SKM-1 treated with dmso at 0.1 percent for 144 hours (cell line): Measurements from ENCODE around the gene CD58.
"Not testable (repeated sequence)": the region's sequence is repeated elsewhere in the genome, so short reads cannot be mapped to it uniquely, and the experiment has no call there.

Source experiments
- DNase-seq: peaks from one replicate; lab custom pipeline; 2025; ENCODE audit not compliant: unreplicated experiment; lab: John Stamatoyannopoulos, UW

The CD58 gene

DNA sequence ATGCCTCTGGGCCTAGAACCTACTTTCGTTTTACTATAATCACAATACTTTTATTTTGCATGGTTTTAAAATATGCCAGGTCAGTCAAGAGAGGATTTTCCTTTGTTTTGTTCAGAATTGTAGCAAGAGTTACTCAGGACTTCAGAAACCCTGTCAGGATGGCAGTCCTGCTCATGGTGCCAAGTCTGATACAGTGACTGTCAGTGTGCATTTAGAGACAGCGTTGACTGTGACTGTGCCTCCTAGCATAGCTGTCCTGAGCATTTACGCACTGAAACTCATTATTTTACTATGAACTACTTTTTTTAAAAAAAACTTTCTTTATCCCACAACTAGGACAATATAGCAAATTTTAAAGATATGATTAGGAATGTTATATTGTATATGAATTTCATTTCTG, 23.2 kb upstream of the CD58 start:
- DNase-seq = not testable (repeated sequence)

DNA sequence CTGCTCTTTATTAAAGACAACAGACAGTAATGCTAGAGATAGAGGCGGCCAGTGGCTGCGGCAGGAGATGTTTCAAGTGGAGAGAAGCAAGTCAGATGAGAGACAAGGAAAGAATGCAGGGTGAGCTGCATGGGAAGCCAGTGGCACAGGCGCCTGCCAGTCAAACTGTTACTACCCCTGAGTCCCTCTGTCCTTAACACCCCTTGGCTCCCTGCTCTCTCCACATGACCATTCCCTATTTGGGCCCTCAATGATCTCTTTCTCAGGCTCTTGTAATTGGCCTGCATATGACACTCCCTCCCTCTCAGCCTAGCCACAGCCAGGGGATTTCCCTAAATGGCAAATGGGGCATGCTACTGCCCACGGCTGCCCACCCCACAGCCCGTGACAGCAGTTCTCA, 22.6 kb upstream of the CD58 start:
- not testable (repeated sequence) for DNase-seq

DNA sequence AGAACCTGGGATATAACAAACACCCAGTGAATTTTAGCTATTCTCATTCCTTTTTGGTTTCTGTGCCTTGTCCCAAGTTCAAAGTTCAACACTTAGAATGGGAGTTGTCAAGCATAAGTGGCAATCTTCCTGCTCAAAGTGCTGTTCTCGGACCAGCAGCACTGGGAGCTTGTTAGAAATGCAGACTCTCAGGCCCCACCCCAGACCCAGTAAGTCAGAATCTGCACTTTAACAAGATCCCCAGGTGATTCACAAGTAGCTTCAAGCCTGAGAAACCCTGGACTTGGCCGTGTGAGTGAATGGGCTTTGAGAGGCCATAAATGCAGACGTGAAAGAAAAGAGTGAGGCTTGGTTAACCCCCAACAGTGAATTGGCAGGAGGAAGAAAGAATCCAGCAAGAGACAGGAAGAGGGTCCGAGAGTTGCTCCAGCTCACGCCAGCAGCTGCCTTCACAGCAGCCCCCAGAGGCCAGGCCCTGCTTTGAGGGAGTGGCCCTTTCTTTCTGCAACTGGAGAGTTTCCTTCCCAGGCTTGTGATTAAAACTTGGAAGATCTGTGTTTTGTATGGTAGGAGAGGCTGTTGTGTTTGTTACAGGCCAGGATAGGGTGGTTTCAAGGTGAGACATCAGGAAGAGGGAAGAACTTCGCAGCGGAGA, 21.3 kb upstream of the CD58 start:
- DNase-seq = not testable (repeated sequence)

- DNase-seq = not testable (repeated sequence)
These were observed 20.5 kb upstream of the CD58 start for GRCh38 chr1:116591006-116591950.

DNA sequence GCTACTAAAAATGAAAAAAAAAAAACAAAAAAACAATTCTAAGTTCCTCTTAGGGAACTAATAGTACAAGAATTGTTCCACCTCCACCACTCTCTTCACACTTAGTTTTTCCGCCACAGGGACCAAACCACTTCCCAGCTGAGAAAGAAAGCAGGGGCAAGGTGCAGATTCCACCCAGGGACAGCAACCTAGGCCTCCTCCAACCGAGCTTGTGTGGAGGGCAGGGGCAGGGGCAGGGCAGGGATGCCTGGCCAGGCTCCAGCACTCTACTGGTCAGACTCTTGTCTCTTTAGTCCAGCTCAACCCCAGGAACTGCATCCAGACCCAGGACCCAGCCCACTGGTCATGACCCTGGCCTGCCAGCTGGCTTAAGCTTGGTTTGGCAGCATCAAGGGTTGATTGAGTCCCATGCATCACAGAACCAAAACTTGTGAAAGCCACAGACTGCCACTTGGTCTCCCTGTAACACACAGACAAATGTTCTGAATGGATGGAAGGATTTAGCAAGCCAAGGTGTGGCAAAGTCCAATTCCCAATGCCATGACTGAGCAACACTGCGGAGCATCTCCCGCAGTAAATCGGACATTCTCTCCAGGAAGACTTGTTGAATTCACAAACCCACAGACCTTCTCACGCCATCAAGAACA, 19.7 kb upstream of the CD58 start:
- not testable (repeated sequence) for DNase-seq

DNA sequence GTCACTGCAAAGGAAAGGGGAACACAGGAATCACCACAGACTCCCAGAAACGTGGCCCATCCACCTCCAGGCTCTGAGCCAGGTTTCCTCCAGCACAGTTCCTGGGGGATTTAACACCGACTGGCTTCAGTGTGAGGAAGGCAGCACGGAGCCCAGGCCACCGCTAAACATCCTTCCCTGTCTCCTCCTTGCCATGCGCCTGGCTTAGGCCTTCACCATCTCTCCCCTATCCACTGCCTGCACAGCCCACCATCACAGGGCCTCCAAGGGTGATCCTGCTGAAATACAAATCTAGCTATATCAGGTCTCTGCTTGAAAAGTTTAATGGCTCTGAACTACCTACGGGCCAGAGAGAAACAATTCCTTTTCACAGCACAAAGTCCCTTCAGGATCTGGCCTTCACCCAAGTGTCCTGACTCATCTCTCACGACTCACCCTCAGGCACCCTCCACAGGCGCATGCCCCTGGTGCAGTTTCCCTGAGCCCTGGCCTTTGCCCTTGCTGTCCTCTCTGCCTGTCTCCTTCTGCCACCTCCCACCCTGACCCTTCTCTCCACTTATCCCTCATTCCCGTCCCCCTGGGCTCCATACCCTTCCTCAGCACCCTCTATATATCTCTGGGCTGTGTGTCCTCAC, 18.4 kb upstream of the CD58 start:
- DNase-seq = not testable (repeated sequence)

- DNase-seq = no peak
These were observed 16.8 kb upstream of the CD58 start for GRCh38 chr1:116587501-116588227.

- no peak for DNase-seq
These were observed 15.9 kb upstream of the CD58 start for GRCh38 chr1:116586741-116587143.

- DNase-seq = no peak
These were observed 15.1 kb upstream of the CD58 start for GRCh38 chr1:116585886-116586285.

DNA sequence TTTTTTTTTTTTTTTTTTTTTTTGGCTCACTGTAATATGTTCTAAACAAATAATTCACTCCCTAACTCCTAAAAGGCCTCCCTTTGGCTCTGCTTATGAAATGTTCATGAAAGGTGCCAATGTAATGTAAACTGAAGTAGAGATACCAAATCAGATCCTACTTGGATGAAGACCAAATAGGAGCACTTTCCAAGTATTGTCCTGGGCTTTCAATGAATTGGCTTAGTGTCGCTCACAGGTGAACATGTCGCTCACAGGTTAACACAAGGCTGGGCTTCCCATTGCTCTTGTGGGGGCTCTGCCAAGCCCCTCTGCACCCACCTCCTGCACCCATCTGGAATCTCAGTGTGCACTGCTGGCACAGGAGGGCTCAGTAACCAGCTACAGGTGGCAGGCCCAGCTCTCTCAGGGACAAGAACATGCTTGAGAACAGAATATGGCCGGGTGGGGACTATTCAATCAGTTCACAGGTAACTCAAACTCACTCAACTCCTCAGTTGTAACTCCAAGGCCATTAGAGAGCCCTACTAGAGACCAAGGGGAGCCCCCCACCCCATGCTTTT, 10.6 kb upstream of the CD58 start:
- DNase-seq = no peak

GRCh38 chr1:116580446-116581322, 9.9 kb upstream of the CD58 start:
- DNase-seq = no peak

GRCh38 chr1:116579259-116579875, 8.5 kb upstream of the CD58 start:
- no peak for DNase-seq

GRCh38 chr1:116578581-116578980, 7.8 kb upstream of the CD58 start:
- no peak for DNase-seq

DNA sequence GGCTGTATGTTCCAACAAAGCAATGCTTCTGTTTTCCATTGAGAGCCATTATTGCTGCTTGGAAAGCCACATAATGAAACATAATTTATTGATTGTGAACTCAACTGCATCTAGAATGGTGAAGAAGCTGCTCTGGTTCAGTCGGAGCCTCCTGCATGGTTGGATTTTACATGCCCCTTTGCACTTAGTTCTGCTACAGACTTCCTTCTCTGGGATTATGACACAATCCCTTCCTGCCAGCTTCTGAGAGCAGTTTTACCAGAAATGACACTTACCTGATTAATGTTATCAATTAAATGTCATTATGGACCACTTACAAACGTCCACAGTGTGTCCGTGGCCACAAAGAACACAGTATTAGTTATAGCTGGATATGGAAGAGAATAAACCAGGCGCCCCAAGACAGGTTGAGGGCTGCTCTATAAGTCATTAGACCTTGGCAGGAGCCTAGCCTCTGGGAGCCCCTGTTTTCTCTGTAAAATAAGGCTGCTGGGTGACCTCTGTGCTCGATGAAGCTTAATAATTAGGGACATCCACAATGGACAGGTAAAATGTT, 7.0 kb upstream of the CD58 start:
- DNase-seq = no peak

GRCh38 chr1:116574581-116575291, 3.9 kb upstream of the CD58 start:
- peak; percentile 54 for DNase-seq

GRCh38 chr1:116573431-116574095, 2.7 kb upstream of the CD58 start:
- DNase-seq = no peak

DNA sequence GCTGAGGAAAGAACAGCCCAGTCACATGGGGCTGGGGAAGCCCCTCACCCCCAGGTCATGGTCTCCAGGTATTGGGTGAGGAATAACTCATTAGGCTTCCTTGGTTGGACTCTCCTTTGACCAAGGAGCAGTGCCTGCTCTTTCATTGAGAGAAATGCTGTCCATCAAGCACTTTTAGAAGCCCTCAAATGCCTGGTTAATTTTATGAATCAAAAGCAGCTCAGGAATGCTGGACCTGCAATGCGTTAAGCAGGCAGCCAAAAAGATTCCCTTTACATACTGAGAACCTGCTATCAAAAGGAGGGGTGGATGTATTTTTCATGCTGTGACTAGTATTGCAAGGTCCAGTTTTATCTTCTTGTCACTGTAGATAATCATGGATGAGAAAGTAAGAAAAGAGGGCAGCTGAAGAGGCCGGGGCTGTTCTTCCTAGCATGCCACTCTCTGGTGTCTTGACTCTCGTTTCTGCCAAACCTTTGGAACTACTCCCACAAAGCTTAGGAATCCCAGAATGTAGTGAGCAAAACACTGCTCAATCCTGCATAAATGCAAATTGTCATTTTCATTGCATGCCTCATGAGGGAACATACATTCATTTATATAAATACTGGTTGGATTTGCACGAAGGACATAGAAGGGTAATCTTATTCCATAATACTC, 2.1 kb upstream of the CD58 start:
- no peak for DNase-seq
